ENCODE results near the gene PROCR. TPM values are rescaled to one million over a fixed set of nuclear protein-coding genes. Genes with fewer than 3 reads are reported as not detected.

The PROCR gene
- total RNA-seq, 2 experiments from 2014 or later = not detected

DNA sequence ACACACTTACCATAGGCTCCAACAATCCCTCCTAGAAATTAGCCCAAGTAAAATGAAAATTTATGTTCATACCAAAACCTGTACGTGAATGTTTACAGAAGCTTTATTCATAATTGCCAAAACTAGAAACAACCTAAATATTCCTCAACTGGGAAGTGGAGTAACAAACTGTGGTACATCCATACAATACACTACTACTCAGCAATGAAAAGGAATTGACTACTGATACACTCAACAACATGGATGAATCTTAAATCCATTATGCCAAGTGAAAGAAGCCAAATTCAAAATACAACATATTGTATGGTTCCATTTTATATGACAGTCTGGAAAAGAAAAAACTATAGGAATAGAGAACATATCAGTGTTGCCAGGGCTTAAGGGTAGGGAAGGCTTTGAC, 34.9 kb downstream of the PROCR start:
- H3K36me3 ChIP-seq (ENCODE audit: insufficient read depth, low read length) = no peaks in the 10 kb centered on the region
- no peaks in the 10 kb centered on the region for H4K20me1 ChIP-seq (ENCODE audit: insufficient read depth, low read length)
- ChIA-PET POLR2A (no interaction called here), CTCF (ENCODE audit: unreplicated experiment) (no interaction called here)
- H2AFZ ChIP-seq (ENCODE audit: low read length) = no peak overlapping the region
- no peaks in the 10 kb centered on the region for H3K9me3 ChIP-seq (ENCODE audit: low read length)
- H3K4me1 ChIP-seq (ENCODE audit: insufficient read depth, low read length, poor library complexity, severe bottlenecking) = no peaks in the 10 kb centered on the region
- no peak overlapping the region for H3K4me2 ChIP-seq (ENCODE audit: low read length)
- H3K27ac ChIP-seq (ENCODE audit: low read depth, low read length, poor library complexity, severe bottlenecking) = no peak overlapping the region
- TF ChIP-seq EZH2phosphoT487 (IDR thresholded peaks at IDR 0.05; ENCODE audit: borderline replicate concordance, low read depth, low read length) (no peak), CTCF (conservative IDR thresholded peaks at IDR 0.05; ENCODE audit: low read length) (no peak)
- H3K9me2 ChIP-seq (ENCODE audit: insufficient read depth, low read length) = no peaks in the 10 kb centered on the region
- no peaks in the 10 kb centered on the region for H3K79me2 ChIP-seq (ENCODE audit: insufficient read depth, low read depth, low read length)
- BruUV-seq (replicated peaks) = no TSS peak
- no peak for DNase-seq (ENCODE audit: low spot score)
- intact Hi-C loops (cut with micrococcal nuclease; ENCODE audit: unreplicated experiment) = loop anchor here (5.0 kb wide), 1 partner anchor 375 kb away; no protein-coding TSS in a partner anchor
- no peak overlapping the region for H3K4me3 ChIP-seq (ENCODE audit: low read depth, low read length, poor library complexity, severe bottlenecking)

DNA sequence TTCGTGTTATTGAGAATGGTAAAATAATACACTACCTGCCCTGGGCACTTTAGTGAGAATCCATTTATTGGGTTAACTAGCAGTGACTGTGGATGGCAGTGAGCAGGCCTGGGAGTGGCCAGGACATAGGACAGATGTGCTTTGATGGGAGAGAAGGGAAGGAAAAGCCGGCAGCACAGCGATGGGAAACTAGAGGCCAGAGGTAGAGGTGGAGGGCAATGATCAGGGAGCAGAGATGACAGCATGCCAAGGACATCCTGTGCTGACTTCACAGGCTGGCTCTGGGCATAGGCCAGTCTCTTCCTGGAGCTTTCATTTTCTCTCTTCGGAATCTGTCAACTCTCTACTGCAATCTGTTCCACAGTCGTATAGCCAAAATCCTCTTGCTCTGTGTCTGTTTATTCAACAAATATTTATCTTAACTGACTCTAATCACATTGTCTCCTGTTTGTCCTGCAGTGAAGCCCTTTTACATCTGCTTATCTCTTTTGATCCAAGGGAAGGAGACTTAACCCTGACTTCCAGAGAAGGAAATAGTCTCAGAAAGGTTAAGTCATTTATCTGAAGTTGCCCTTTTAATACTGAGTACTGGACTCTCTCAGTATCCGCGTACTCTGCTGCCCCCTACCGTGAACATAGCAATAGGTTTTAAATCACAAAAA, 36.2 kb downstream of the PROCR start:
- no peak for TF ChIP-seq EZH2phosphoT487 (IDR thresholded peaks at IDR 0.05; ENCODE audit: borderline replicate concordance, low read depth, low read length)
- TF ChIP-seq CTCF (conservative IDR thresholded peaks at IDR 0.05; ENCODE audit: low read length) = peak; percentile 89
- no peak overlapping the region for H2AFZ ChIP-seq (ENCODE audit: low read length)
- intact Hi-C loops (cut with micrococcal nuclease; ENCODE audit: unreplicated experiment) = loop anchor here (1.0 to 5.0 kb wide), 3 partner anchors 63 to 376 kb away; no protein-coding TSS in a partner anchor

More for the DNA sequence above, 36.2 kb downstream of the PROCR start:
- no peak overlapping the region for H3K4me2 ChIP-seq (ENCODE audit: low read length)
- H3K27ac ChIP-seq (ENCODE audit: low read depth, low read length, poor library complexity, severe bottlenecking) = no peak overlapping the region
- no peak overlapping the region for H3K4me3 ChIP-seq (ENCODE audit: low read depth, low read length, poor library complexity, severe bottlenecking)
- H3K4me1 ChIP-seq (ENCODE audit: insufficient read depth, low read length, poor library complexity, severe bottlenecking) = no peaks in the 10 kb centered on the region
- POLR2A ChIA-PET = no interaction called here
- BruUV-seq (replicated peaks) = no TSS peak
- no peaks in the 10 kb centered on the region for H3K9me3 ChIP-seq (ENCODE audit: low read length)
- H4K20me1 ChIP-seq (ENCODE audit: insufficient read depth, low read length) = no peaks in the 10 kb centered on the region
- H3K79me2 ChIP-seq (ENCODE audit: insufficient read depth, low read depth, low read length) = no peaks in the 10 kb centered on the region
- CTCF ChIA-PET (ENCODE audit: unreplicated experiment) = no interaction called here
- no peaks in the 10 kb centered on the region for H3K36me3 ChIP-seq (ENCODE audit: insufficient read depth, low read length)
- no peaks in the 10 kb centered on the region for H3K9me2 ChIP-seq (ENCODE audit: insufficient read depth, low read length)
- peak; percentile 76 for DNase-seq (ENCODE audit: low spot score)
